ENCODE data around the gene EPHB1. TPM values are rescaled to one million over a fixed set of nuclear protein-coding genes. Genes with fewer than 3 reads are reported as not detected.

Gene EPHB1
- total and polyA plus RNA-seq, 2 of the 13 experiments (the other 11 are each of a cell fraction or from before 2014, with no cell fraction given): 0.07 to 0.21 TPM

- H3K27ac ChIP-seq (ENCODE audit: extremely low read length, insufficient read depth, low read length): no peak overlapping the region
- no peak overlapping the region for H3K4me3 ChIP-seq (replicated peaks in 1 of 3; ENCODE audit: insufficient read depth in 1 of 3, low read depth in 2 of 3, low read length in 3 of 3)
- H3K79me2 ChIP-seq (ENCODE audit: insufficient read depth, low read length): no peaks in the 10 kb centered on the region
- no peak overlapping the region for H2AFZ ChIP-seq (ENCODE audit: low read length)
- H3K36me3 ChIP-seq (replicated peaks in 1 of 2; ENCODE audit: control insufficient read depth in 1 of 2, insufficient read depth in 2 of 2, low read length in 2 of 2): no peaks in the 10 kb centered on the region
- no peak for TF ChIP-seq ZNF792 (CRISPR knock-in tag; IDR thresholded peaks at IDR 0.05)
- TF ChIP-seq TARDBP (CRISPR knock-in tag; IDR thresholded peaks at IDR 0.05): no peak
- TF ChIP-seq TBX2 (CRISPR knock-in tag; IDR thresholded peaks at IDR 0.05; ENCODE audit: borderline replicate concordance): no peak
- TF ChIP-seq ZBED4 (CRISPR knock-in tag; IDR thresholded peaks at IDR 0.05; ENCODE audit: borderline replicate concordance): no peak
- no peak for TF ChIP-seq DR1 (CRISPR knock-in tag; IDR thresholded peaks at IDR 0.05)
- TF ChIP-seq SMAD9 (CRISPR knock-in tag; IDR thresholded peaks at IDR 0.05): no peak
- TF ChIP-seq DNMT1 (CRISPR knock-in tag; IDR thresholded peaks at IDR 0.05): no peak
- no peak for TF ChIP-seq SMAD1 (CRISPR knock-in tag; IDR thresholded peaks at IDR 0.05; ENCODE audit: borderline replicate concordance, low read depth)
- no peak overlapping the region for H3K4me2 ChIP-seq (ENCODE audit: low read depth, low read length)
- BruUV-seq (replicated peaks): no TSS peak
- CTCF ChIA-PET (ENCODE audit: low intra/inter-chr PET ratio, low total read pairs): no interaction called here
- DNase-seq (ENCODE audit: low spot score): no peak
- H3K9ac ChIP-seq (ENCODE audit: insufficient read depth, low read depth, low read length): no peak overlapping the region
- FAIRE-seq: no peak
- intact Hi-C loops (cut with micrococcal nuclease; ENCODE audit: unreplicated experiment) (no loop called here), in situ Hi-C loops (cut with HindIII; ENCODE audit: extremely low pct_ligation_motif_present, low pct_unique_long_range_greater_than_20kb) (no loop called here)
- H3K27me3 ChIP-seq (ENCODE audit: control insufficient read depth in 1 of 2, insufficient read depth in 2 of 2, low read length in 2 of 2): no peaks in the 10 kb centered on the region
- POLR2A ChIA-PET: no interaction called here
- no peak for ATAC-seq
- no peaks in the 10 kb centered on the region for H3K4me1 ChIP-seq (ENCODE audit: insufficient read depth, low read length)
- H3K9me3 ChIP-seq (ENCODE audit: low read length): peaks cover 16% of the 10 kb centered on the region; the same call in 1 of the 2 replicates
- no peaks in the 10 kb centered on the region for H4K20me1 ChIP-seq (ENCODE audit: insufficient read depth, low read length)
These were observed 281.3 kb downstream of the EPHB1 start for GRCh38 chr3:135076341-135076740.
